Stomach (tissue), 9 donors: Measurements from ENCODE around the gene AGAP5. TPM values are rescaled to one million over a fixed set of nuclear protein-coding genes. Genes with fewer than 3 reads are reported as not detected.

Source experiments
- DNase-seq, 2 donors: peaks; one replicate each; pipeline versions ENCODE4 v3.0.0 to v3.0.0-alpha.2; 2013 to 2019
- H3K27ac ChIP-seq, 5 donors: fragments of 200-600 bp in 4 of 5; sonication (generic) in 4 of 5; one replicate each; pipeline ENCODE4 v1.5.1; 2013 to 2019; ENCODE audit warnings: mild to moderate bottlenecking in 1 of 5, moderate library complexity in 1 of 5
- H3K27me3 ChIP-seq, 3 donors: fragments of 200-600 bp; sonication (generic); one replicate each; pipeline ENCODE4 v1.5.1; 2017 to 2019; ENCODE audit warnings: mixed run types in 1 of 3
- H3K36me3 ChIP-seq, 4 donors: fragments of 200-600 bp; sonication (generic); 1 replicate in 3 of 4; 2 replicates in 1 of 4; pipeline ENCODE4 v1.5.1; 2016 to 2019
- H3K4me1 ChIP-seq, 4 donors: fragments of 200-600 bp; sonication (generic); one replicate each; pipeline ENCODE4 v1.5.1; 2016 to 2019
- H3K4me3 ChIP-seq, 4 donors: fragments of 200-600 bp; sonication (generic) in 3 of 4; one replicate each; pipeline ENCODE4 v1.5.1; 2016 to 2019; ENCODE audit warnings: mild to moderate bottlenecking in 1 of 4
- H3K9me3 ChIP-seq, 4 donors: fragments of 200-600 bp; sonication (generic); one replicate each; pipeline ENCODE4 v1.5.1; 2016 to 2019
- EP300 ChIP-seq: sonication (generic); formaldehyde crosslinking; IDR thresholded peaks from one replicate; pipeline ENCODE4 v1.6.1; 2017; ENCODE audit warnings: antibody characterized with exemption
- POLR2A ChIP-seq, 4 donors: fragments of 450-650 bp; IDR thresholded peaks; one replicate each; pipeline ENCODE4 v1.6.1; 2016; ENCODE audit warnings: antibody characterized with exemption in 4 of 4, control low read depth in 2 of 4, mild to moderate bottlenecking in 1 of 4, moderate library complexity in 1 of 4
- POLR2AphosphoS5 ChIP-seq, 3 donors: sonication (generic); formaldehyde crosslinking; IDR thresholded peaks; one replicate each; pipeline ENCODE4 v1.6.1; 2016; ENCODE audit warnings: antibody characterized with exemption in 3 of 3
- WGBS, 5 donors: extraction: QIAGEN DNeasy Blood & Tissue Kit in 3 of 5; methylation state at CpG; one replicate each; pipeline versions ENCODE4 v1.1.5 to v1.1.7; 2013 to 2018; 5-methylcytosine and 5-hydroxymethylcytosine counted together
- intact Hi-C: fragments of 100-400 bp; cut with DNase I; formaldehyde crosslinking; loops from one replicate; pipeline ENCODE4 v1.15.1; 2023; ENCODE audit warnings: low total_unique reads
- polyA plus RNA-seq, 3 donors: library from polyadenylated mRNA; stranded (reverse); fragments of 200-250 nt; gene quantifications; one replicate each; pipeline ENCODE4 v1.2.3, GENCODE V29; 2013
- total RNA-seq, 5 donors: library from RNA; depleted of rRNA; stranded (reverse); fragments of >200 nt; gene quantifications; one replicate each; pipeline versions ENCODE4 v1.1.0 to v1.2.3, GENCODE V29; 2014 to 2016
- TF ChIP-seq, protein P1 (sequence below), 7 experiments: fragments of 450-650 bp in 4 of 7; fragments of 200-600 bp in 3 of 7; sonication (generic) in 3 of 7; IDR thresholded peaks; one replicate each; pipeline ENCODE4 v1.5.1; 2016 to 2019; ENCODE audit warnings: antibody characterized with exemption in 7 of 7, control low read depth in 2 of 7, mild to moderate bottlenecking in 1 of 7
- donor health status: healthy with polysubstance abuse.
- donor health status: Bipolar disorder and iron deficiency.
- donor health status: healthy.

The AGAP5 gene
- total and polyA plus RNA-seq, 8 donors, result 1.8 to 20.1 (median 5.8) TPM

- intact Hi-C loops, result no loop called here
Observed at GRCh38 chr10:73643362-73643761, 54.5 kb downstream of the AGAP5 start.

DNA sequence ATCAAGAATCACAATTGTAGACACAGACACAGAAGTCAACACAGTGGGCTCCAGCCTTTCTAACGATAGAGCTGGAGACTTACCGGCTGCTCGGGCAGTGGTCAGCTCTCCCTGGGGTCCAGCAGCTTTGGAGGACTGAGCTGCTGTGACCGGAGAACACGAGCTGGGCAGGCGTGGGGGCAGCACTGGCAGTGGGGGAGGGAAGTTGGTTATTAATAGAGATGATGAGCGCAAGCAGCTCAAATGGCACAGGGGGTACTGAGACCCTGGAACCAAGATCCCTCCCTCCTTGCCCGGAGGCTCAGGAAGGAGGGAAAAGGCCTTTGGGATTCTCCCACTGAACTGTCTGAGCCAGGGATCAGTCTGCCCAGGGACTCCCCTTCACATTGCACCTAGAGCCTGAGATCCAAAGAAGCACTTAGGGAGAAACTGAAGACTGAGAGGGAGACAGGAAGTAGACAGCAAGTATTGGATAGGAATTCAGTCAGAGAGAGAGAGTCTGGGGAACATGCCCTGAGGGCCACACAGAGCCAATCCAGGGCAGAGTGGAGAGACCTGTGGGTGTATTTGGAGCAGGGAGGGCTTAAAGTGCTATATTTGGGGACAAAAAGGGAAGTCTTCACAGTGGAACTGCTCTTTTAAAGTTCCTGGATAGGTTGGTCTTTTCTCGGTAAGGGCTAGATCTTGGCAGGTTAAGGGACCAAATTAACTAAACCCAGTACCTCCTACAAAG lies 56.4 kb downstream of the AGAP5 start, which contains the start of gene MYOZ1:
Gene MYOZ1, minus strand, starts transcription at position 147 of the 733 bp plus-strand sequence. CDS start 1,457 bp downstream, outside the sequence.
- peaks cover 0 to 14% (median 4%) of the 10 kb centered on the region in 4 donors for H3K4me1 ChIP-seq
- no peaks in the 10 kb centered on the region for H3K36me3 ChIP-seq
- TF ChIP-seq, protein P1, sequence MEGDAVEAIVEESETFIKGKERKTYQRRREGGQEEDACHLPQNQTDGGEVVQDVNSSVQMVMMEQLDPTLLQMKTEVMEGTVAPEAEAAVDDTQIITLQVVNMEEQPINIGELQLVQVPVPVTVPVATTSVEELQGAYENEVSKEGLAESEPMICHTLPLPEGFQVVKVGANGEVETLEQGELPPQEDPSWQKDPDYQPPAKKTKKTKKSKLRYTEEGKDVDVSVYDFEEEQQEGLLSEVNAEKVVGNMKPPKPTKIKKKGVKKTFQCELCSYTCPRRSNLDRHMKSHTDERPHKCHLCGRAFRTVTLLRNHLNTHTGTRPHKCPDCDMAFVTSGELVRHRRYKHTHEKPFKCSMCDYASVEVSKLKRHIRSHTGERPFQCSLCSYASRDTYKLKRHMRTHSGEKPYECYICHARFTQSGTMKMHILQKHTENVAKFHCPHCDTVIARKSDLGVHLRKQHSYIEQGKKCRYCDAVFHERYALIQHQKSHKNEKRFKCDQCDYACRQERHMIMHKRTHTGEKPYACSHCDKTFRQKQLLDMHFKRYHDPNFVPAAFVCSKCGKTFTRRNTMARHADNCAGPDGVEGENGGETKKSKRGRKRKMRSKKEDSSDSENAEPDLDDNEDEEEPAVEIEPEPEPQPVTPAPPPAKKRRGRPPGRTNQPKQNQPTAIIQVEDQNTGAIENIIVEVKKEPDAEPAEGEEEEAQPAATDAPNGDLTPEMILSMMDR (IDR thresholded peaks at IDR 0.05), result no peak
- TF ChIP-seq EP300 (no peak), POLR2A (IDR thresholded peaks at IDR 0.05) (no peak), POLR2AphosphoS5 (IDR thresholded peaks at IDR 0.05) (no peak)
- 76 to 91% (median 86%) methylated on average over 8 to 9 of the region's 9 CpGs for WGBS, 5 donors
- no peak for DNase-seq
- H3K9me3 ChIP-seq, result no peaks in the 10 kb centered on the region
- no peak within 1 kb of the TSS for H3K4me3 ChIP-seq
- intact Hi-C loops, result no loop called here
- H3K27me3 ChIP-seq, result no peaks in the 10 kb centered on the region
- H3K27ac ChIP-seq, result no peak within 1 kb of the TSS

More at GRCh38 chr10:73643362-73643761, 54.5 kb downstream of the AGAP5 start:
- no peaks in the 10 kb centered on the region for H3K36me3 ChIP-seq
- peaks cover 6 to 33% (median 22%) of the 10 kb centered on the region in 4 donors for H3K4me1 ChIP-seq
- no peaks in the 10 kb centered on the region for H3K27me3 ChIP-seq
- 80 to 92% (median 86%) methylated on average over 2 of the region's 2 CpGs for WGBS, 5 donors
- no peak for DNase-seq
- no peak overlapping the region for H3K4me3 ChIP-seq
- no peak for TF ChIP-seq POLR2A (IDR thresholded peaks at IDR 0.05)
- TF ChIP-seq, protein P1 (IDR thresholded peaks at IDR 0.05), result no peak
- no peak for TF ChIP-seq EP300
- TF ChIP-seq POLR2AphosphoS5 (IDR thresholded peaks at IDR 0.05), result no peak
- no peak overlapping the region for H3K27ac ChIP-seq
- no peaks in the 10 kb centered on the region for H3K9me3 ChIP-seq

- no peak for TF ChIP-seq EP300
- no peak for TF ChIP-seq POLR2AphosphoS5 (IDR thresholded peaks at IDR 0.05)
- TF ChIP-seq, protein P1 (IDR thresholded peaks at IDR 0.05), result no peak
- TF ChIP-seq POLR2A (IDR thresholded peaks at IDR 0.05), result no peak
- DNase-seq, result no peak
- intact Hi-C loops, result no loop called here
- Histone ChIP-seq H3K27ac (no peak overlapping the region), H3K27me3 (no peaks in the 10 kb centered on the region), H3K36me3 (no peaks in the 10 kb centered on the region), H3K9me3 (no peaks in the 10 kb centered on the region), H3K4me1 (peaks cover 0 to 12% (median 3%) of the 10 kb centered on the region in 4 donors), H3K4me3 (no peak overlapping the region)
- WGBS, 5 donors, result 87 to 91% (median 89%) methylated on average over 3 of the region's 3 CpGs
Observed at GRCh38 chr10:73639286-73639685, 58.6 kb downstream of the AGAP5 start.

DNA sequence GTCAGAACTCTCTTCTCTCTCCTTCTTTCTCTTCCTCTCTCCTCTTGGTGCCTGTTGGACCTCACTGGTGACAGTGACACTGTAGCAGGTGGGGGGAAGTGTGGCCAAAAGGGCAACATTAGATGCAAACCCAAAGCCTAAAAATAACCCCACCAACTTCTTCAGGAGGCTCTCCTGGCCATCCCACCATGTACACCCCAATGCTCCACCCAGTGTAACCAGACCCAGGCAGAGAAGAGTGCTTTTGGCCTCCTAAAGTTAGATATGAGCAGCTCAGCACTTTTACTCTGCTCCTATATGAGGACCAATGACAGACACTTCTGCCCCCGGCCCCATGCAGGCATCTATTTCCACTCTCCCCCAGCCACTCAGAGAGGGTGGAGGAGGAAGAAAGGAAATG lies 62.1 kb downstream of the AGAP5 start:
- Histone ChIP-seq H3K27me3 (no peaks in the 10 kb centered on the region), H3K4me3 (no peak overlapping the region), H3K36me3 (no peaks in the 10 kb centered on the region), H3K9me3 (no peaks in the 10 kb centered on the region), H3K27ac (no peak overlapping the region), H3K4me1 (no peaks in the 10 kb centered on the region)
- DNase-seq, result no peak
- WGBS, 5 donors, result 47 to 62% (median 58%) methylated on average over 1 of the region's 1 CpG
- intact Hi-C loops, result no loop called here
- TF ChIP-seq, protein P1 (IDR thresholded peaks at IDR 0.05), result no peak
- no peak for TF ChIP-seq POLR2AphosphoS5 (IDR thresholded peaks at IDR 0.05)
- TF ChIP-seq EP300, result no peak
- TF ChIP-seq POLR2A (IDR thresholded peaks at IDR 0.05), result no peak
